ENCODE data around the gene ETS2. TPM values are rescaled to one million over a fixed set of nuclear protein-coding genes. Genes with fewer than 3 reads are reported as not detected.

The ETS2 gene
- total RNA-seq, 1 experiment from 2014 or later = 127 TPM

DNA sequence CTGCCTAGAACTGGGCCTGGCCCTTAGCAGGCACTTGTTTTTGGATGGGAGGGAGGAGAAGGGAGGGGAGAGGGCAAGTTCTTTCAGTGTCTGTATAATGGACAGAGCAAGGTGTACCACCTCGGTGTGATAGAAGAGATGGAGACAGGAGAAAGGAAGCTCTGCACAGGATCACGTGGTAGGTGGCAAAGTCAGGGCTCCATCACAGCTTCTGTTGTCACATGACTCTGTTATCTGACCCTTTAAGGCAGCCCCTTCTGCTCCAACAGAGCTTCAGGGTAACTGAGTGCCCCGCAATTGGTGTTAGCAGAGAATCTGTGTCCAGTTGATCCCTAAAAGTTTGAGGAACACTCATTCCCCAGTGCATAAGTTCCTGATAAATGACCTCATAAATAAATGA lies 16.5 kb upstream of the ETS2 start:
- Histone ChIP-seq H4K20me1 (ENCODE audit: low read length) (no peaks in the 10 kb centered on the region), H3K79me2 (ENCODE audit: low read length) (no peaks in the 10 kb centered on the region), H3K9me3 (ENCODE audit: low read length) (no peaks in the 10 kb centered on the region), H3K27me3 (ENCODE audit: low read length) (no peaks in the 10 kb centered on the region), H3K9ac (ENCODE audit: low read length) (peak overlapping the region; percentile 9; the same call in 1 of the 2 replicates), H3K4me3 (ENCODE audit: low read length) (no peak overlapping the region), H3K4me1 (ENCODE audit: insufficient read depth, low read length) (peaks cover 33% of the 10 kb centered on the region), H3K36me3 (ENCODE audit: low read depth, low read length) (no peaks in the 10 kb centered on the region), H3K4me2 (ENCODE audit: low read length) (no peak overlapping the region), H3F3A (ENCODE audit: low read length, unreplicated experiment) (peaks cover 4% of the 10 kb centered on the region), H3K27ac (ENCODE audit: low read length) (peak overlapping the region; percentile 96), H3K9me2 (replicated peaks; ENCODE audit: low read length) (no peaks in the 10 kb centered on the region), H2AFZ (ENCODE audit: low read length) (no peak overlapping the region)
- no TSS peak for BruUV-seq (replicated peaks)
- no peak for ATAC-seq
- DNase-seq = no peak
- TF ChIP-seq EZH2phosphoT487 (IDR thresholded peaks at IDR 0.05; ENCODE audit: borderline replicate concordance, low read length) (no peak), EZH2 (IDR thresholded peaks at IDR 0.05; ENCODE audit: low read length, unreplicated experiment) (no peak)
- TF ChIP-seq, protein P1, sequence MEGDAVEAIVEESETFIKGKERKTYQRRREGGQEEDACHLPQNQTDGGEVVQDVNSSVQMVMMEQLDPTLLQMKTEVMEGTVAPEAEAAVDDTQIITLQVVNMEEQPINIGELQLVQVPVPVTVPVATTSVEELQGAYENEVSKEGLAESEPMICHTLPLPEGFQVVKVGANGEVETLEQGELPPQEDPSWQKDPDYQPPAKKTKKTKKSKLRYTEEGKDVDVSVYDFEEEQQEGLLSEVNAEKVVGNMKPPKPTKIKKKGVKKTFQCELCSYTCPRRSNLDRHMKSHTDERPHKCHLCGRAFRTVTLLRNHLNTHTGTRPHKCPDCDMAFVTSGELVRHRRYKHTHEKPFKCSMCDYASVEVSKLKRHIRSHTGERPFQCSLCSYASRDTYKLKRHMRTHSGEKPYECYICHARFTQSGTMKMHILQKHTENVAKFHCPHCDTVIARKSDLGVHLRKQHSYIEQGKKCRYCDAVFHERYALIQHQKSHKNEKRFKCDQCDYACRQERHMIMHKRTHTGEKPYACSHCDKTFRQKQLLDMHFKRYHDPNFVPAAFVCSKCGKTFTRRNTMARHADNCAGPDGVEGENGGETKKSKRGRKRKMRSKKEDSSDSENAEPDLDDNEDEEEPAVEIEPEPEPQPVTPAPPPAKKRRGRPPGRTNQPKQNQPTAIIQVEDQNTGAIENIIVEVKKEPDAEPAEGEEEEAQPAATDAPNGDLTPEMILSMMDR (conservative IDR thresholded peaks at IDR 0.05; ENCODE audit: low read depth, low read length) = no peak
- intact Hi-C loops (cut with micrococcal nuclease) = no loop called here
- ChIA-PET POLR2A (ENCODE audit: unreplicated experiment) (interaction anchor here (0.5 kb wide), 1 partner anchor 14 kb away, joined by 4 read pairs; no protein-coding TSS in a partner anchor), CTCF (no interaction called here)

DNA sequence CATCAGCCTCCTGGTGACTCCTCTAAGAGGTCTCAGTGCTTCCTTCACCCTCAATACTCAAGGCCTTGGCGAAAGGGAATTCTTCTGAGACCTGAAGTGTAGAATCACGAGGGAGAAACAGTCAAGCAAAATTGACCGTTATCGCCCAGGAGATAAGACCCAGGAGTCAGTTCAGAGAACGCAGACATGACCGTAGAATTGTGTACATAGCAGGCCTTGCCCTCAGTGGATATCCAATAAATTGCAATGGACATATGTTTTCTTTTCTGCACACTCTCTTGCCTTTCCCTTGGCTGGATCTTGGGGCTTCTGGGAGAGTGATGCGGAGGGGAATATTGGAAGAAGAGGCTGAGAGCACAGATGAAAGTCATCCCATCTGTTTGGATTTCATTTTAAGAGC lies 15.7 kb upstream of the ETS2 start:
- intact Hi-C loops (cut with micrococcal nuclease) = no loop called here
- no peak overlapping the region for H3K27ac ChIP-seq (ENCODE audit: low read length)
- H4K20me1 ChIP-seq (ENCODE audit: low read length) = no peaks in the 10 kb centered on the region
- H3K4me3 ChIP-seq (ENCODE audit: low read length) = no peak overlapping the region
- H3K36me3 ChIP-seq (ENCODE audit: low read depth, low read length) = no peaks in the 10 kb centered on the region
- no peaks in the 10 kb centered on the region for H3K9me2 ChIP-seq (replicated peaks; ENCODE audit: low read length)
- ChIA-PET POLR2A (ENCODE audit: unreplicated experiment) (no interaction called here), CTCF (no interaction called here)
- H2AFZ ChIP-seq (ENCODE audit: low read length) = no peak overlapping the region
- H3F3A ChIP-seq (ENCODE audit: low read length, unreplicated experiment) = peaks cover 4% of the 10 kb centered on the region
- no peak overlapping the region for H3K4me2 ChIP-seq (ENCODE audit: low read length)
- H3K27me3 ChIP-seq (ENCODE audit: low read length) = no peaks in the 10 kb centered on the region
- ATAC-seq (no peak), DNase-seq (no peak)
- TF ChIP-seq EZH2 (IDR thresholded peaks at IDR 0.05; ENCODE audit: low read length, unreplicated experiment) (no peak), EZH2phosphoT487 (IDR thresholded peaks at IDR 0.05; ENCODE audit: borderline replicate concordance, low read length) (no peak)
- TF ChIP-seq, protein P1 (conservative IDR thresholded peaks at IDR 0.05; ENCODE audit: low read depth, low read length) = no peak
- H3K9ac ChIP-seq (ENCODE audit: low read length) = no peak overlapping the region
- BruUV-seq (replicated peaks) = no TSS peak
- peaks cover 41% of the 10 kb centered on the region for H3K4me1 ChIP-seq (ENCODE audit: insufficient read depth, low read length)
- no peaks in the 10 kb centered on the region for H3K9me3 ChIP-seq (ENCODE audit: low read length)
- H3K79me2 ChIP-seq (ENCODE audit: low read length) = no peaks in the 10 kb centered on the region

DNA sequence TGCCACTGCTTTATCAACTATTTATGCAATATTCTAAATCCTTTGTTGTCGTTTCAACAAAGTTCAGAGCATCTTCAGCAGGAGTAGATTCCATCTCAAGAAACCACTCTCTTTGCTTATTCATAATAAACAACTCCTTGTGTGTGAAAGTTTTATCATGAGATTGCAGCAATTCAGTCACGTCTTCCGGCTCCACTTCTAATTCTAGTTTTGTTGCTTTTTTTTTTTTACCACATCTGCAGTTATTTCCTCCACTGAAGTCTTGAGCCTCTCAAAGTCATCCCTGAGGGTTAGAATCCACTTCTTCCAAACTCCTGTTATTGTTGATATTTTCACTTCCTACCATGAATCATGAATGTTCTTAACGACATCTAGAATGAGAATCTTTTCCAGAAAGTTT lies 14.8 kb upstream of the ETS2 start:
- H3K9me2 ChIP-seq (replicated peaks; ENCODE audit: low read length) = no peaks in the 10 kb centered on the region
- no peak for ATAC-seq
- H3K36me3 ChIP-seq (ENCODE audit: low read depth, low read length) = no peaks in the 10 kb centered on the region
- intact Hi-C loops (cut with micrococcal nuclease) = no loop called here
- no peak overlapping the region for H2AFZ ChIP-seq (ENCODE audit: low read length)
- H3K4me3 ChIP-seq (ENCODE audit: low read length) = no peak overlapping the region
- peaks cover 4% of the 10 kb centered on the region for H3F3A ChIP-seq (ENCODE audit: low read length, unreplicated experiment)
- H4K20me1 ChIP-seq (ENCODE audit: low read length) = no peaks in the 10 kb centered on the region
- H3K4me1 ChIP-seq (ENCODE audit: insufficient read depth, low read length) = peaks cover 41% of the 10 kb centered on the region
- H3K9me3 ChIP-seq (ENCODE audit: low read length) = no peaks in the 10 kb centered on the region
- TF ChIP-seq, protein P1 (conservative IDR thresholded peaks at IDR 0.05; ENCODE audit: low read depth, low read length) = no peak
- no peak for TF ChIP-seq EZH2 (IDR thresholded peaks at IDR 0.05; ENCODE audit: low read length, unreplicated experiment)
- TF ChIP-seq EZH2phosphoT487 (IDR thresholded peaks at IDR 0.05; ENCODE audit: borderline replicate concordance, low read length) = no peak
- no peaks in the 10 kb centered on the region for H3K27me3 ChIP-seq (ENCODE audit: low read length)
- no peaks in the 10 kb centered on the region for H3K79me2 ChIP-seq (ENCODE audit: low read length)
- BruUV-seq (replicated peaks) = no TSS peak
- no peak overlapping the region for H3K4me2 ChIP-seq (ENCODE audit: low read length)
- no peak for DNase-seq
- no peak overlapping the region for H3K27ac ChIP-seq (ENCODE audit: low read length)
- no peak overlapping the region for H3K9ac ChIP-seq (ENCODE audit: low read length)
- CTCF ChIA-PET = no interaction called here
- POLR2A ChIA-PET (ENCODE audit: unreplicated experiment) = no interaction called here
